ENCODE data around the gene MCCC1. TPM values are rescaled to one million over a fixed set of nuclear protein-coding genes. Genes with fewer than 3 reads are reported as not detected.

Gene MCCC1
- total and polyA plus RNA-seq, 2 donors (not counting 1 experiment from before 2014, with no cell fraction given): 12.9 to 36.3 TPM

GRCh38 chr3:183085634-183086390 is 13.5 kb downstream of the MCCC1 start:
- Histone ChIP-seq H3K36me3 (replicated peaks in 1 of 2; ENCODE audit: control extremely low read depth in 1 of 2, control insufficient read depth in 1 of 2, extremely low read depth in 1 of 2, insufficient read depth in 2 of 2, low read length in 1 of 2) (peaks cover 15 to 51% of the 10 kb centered on the region in 2 experiments), H3K4me2 (replicated peaks; ENCODE audit: low read depth, low read length, poor library complexity, severe bottlenecking) (no peak overlapping the region), H3K79me2 (ENCODE audit: control insufficient read depth, insufficient read depth, low read length) (peaks cover 9% of the 10 kb centered on the region), H3K9ac (ENCODE audit: low read length) (no peak overlapping the region), H3K27ac (ENCODE audit: low read length in 2 of 2) (no peak overlapping the region), H3K9me3 (ENCODE audit: control extremely low read depth in 1 of 3, control insufficient read depth in 2 of 3, insufficient read depth in 1 of 3, low read length in 2 of 3) (no peaks in the 10 kb centered on the region), H3K27me3 (replicated peaks in 1 of 4; ENCODE audit: control extremely low read depth in 1 of 4, control insufficient read depth in 3 of 4, insufficient read depth in 4 of 4, low read length in 3 of 4) (no peaks in the 10 kb centered on the region), H4K20me1 (ENCODE audit: control insufficient read depth, insufficient read depth, low read length, poor library complexity, severe bottlenecking) (peaks cover 22% of the 10 kb centered on the region), H3K4me3 (ENCODE audit: control extremely low read depth in 1 of 5, extremely low read depth in 1 of 5, insufficient read depth in 1 of 5, low read depth in 2 of 5, low read length in 4 of 5) (no peak overlapping the region), H3K4me1 (ENCODE audit: control insufficient read depth in 2 of 2, insufficient read depth in 2 of 2, low read length in 2 of 2) (no peaks in the 10 kb centered on the region), H2AFZ (ENCODE audit: insufficient read depth, low read depth, low read length, poor library complexity, severe bottlenecking) (no peak overlapping the region)
- intact Hi-C loops (cut with micrococcal nuclease): no loop called here
- no peaks in the 10 kb centered on the region for H3K27me3 Mint-ChIP-seq
- ChIA-PET CTCF (interaction anchor here (0.9 to 3.2 kb wide), 7 partner anchors 12 to 297 kb away, joined by 3 to 13 read pairs (median 6); no protein-coding TSS in a partner anchor), POLR2A (interaction anchor here (0.6 kb wide), 1 partner anchor 35 kb away, joined by 3 read pairs; no protein-coding TSS in a partner anchor)
- H3K4me1 Mint-ChIP-seq: no peaks in the 10 kb centered on the region
- H3K9me3 Mint-ChIP-seq (ENCODE audit: insufficient read depth): no peaks in the 10 kb centered on the region
- no peak overlapping the region for H3K27ac Mint-ChIP-seq
- peak; percentile 11 for DNase-seq
- 67% methylated on average over 1 of the region's 9 CpGs for WGBS (ENCODE audit: insufficient coverage)
- no peak overlapping the region for H3K4me3 Mint-ChIP-seq
- TF ChIP-seq EZH2 (IDR thresholded peaks at IDR 0.05; ENCODE audit: borderline replicate concordance, insufficient read depth, low read depth, low read length, poor library complexity, severe bottlenecking) (no peak), CTCF (IDR thresholded peaks at IDR 0.05) (peak; percentile 39)
- ATAC-seq (ENCODE audit: low read depth): no peak

GRCh38 chr3:183082355-183082915 is 16.9 kb downstream of the MCCC1 start:
- Mint-ChIP-seq H3K9me3 (ENCODE audit: insufficient read depth) (no peaks in the 10 kb centered on the region), H3K4me1 (no peaks in the 10 kb centered on the region), H3K27me3 (no peaks in the 10 kb centered on the region), H3K27ac (no peak overlapping the region), H3K4me3 (no peak overlapping the region)
- Histone ChIP-seq H3K4me2 (replicated peaks; ENCODE audit: low read depth, low read length, poor library complexity, severe bottlenecking) (no peak overlapping the region), H4K20me1 (ENCODE audit: control insufficient read depth, insufficient read depth, low read length, poor library complexity, severe bottlenecking) (peaks cover 28% of the 10 kb centered on the region), H3K9ac (ENCODE audit: low read length) (no peak overlapping the region), H3K36me3 (replicated peaks in 1 of 2; ENCODE audit: control extremely low read depth in 1 of 2, control insufficient read depth in 1 of 2, extremely low read depth in 1 of 2, insufficient read depth in 2 of 2, low read length in 1 of 2) (peaks cover 21 to 43% of the 10 kb centered on the region in 2 experiments), H2AFZ (ENCODE audit: insufficient read depth, low read depth, low read length, poor library complexity, severe bottlenecking) (no peak overlapping the region), H3K27ac (ENCODE audit: low read length in 2 of 2) (no peak overlapping the region), H3K4me3 (ENCODE audit: control extremely low read depth in 1 of 5, extremely low read depth in 1 of 5, insufficient read depth in 1 of 5, low read depth in 2 of 5, low read length in 4 of 5) (no peak overlapping the region), H3K9me3 (ENCODE audit: control extremely low read depth in 1 of 3, control insufficient read depth in 2 of 3, insufficient read depth in 1 of 3, low read length in 2 of 3) (peaks cover 0 to 3% (median 3%) of the 10 kb centered on the region in 3 donors), H3K4me1 (ENCODE audit: control insufficient read depth in 2 of 2, insufficient read depth in 2 of 2, low read length in 2 of 2) (no peaks in the 10 kb centered on the region), H3K27me3 (replicated peaks in 1 of 4; ENCODE audit: control extremely low read depth in 1 of 4, control insufficient read depth in 3 of 4, insufficient read depth in 4 of 4, low read length in 3 of 4) (no peaks in the 10 kb centered on the region), H3K79me2 (ENCODE audit: control insufficient read depth, insufficient read depth, low read length) (peaks cover 9% of the 10 kb centered on the region)
- ChIA-PET CTCF (no interaction called here), POLR2A (no interaction called here)
- no peak for TF ChIP-seq CTCF (IDR thresholded peaks at IDR 0.05)
- no peak for TF ChIP-seq EZH2 (IDR thresholded peaks at IDR 0.05; ENCODE audit: borderline replicate concordance, insufficient read depth, low read depth, low read length, poor library complexity, severe bottlenecking)
- intact Hi-C loops (cut with micrococcal nuclease): no loop called here
- DNase-seq (no peak), ATAC-seq (ENCODE audit: low read depth) (no peak)
- WGBS (ENCODE audit: insufficient coverage): 97% methylated on average over 9 of the region's 9 CpGs
